NCI-H82 (cell line): ENCODE results near the gene STXBP1.
A peak's percentile ranks its signal among the peaks of the same experiment; 100 is the strongest.
"Not testable (repeated sequence)": the region's sequence is repeated elsewhere in the genome, so short reads cannot be mapped to it uniquely, and the experiment has no call there.

Experiments
- DNase-seq: peaks from one replicate; lab custom pipeline; 2025; lab: John Stamatoyannopoulos, UW

The STXBP1 gene

DNA sequence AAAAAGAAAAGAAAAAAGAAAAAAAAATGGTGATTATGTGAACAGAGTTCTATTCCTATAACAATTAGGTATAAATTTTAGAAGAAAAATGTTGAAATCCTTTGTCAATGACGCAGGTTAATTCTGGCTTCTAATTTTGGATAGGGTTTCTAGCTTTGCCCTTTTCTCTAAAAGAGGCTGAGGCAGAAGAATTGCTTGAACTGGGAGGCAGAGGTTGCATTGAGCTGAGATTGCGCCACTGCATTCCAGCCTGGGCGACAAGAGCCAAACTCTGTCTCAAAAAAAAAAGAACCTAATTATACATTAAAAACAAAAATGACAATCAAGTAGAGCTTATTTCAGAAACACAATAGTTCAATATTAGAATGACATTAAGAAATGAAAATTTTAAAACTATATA, 2.9 kb downstream of the STXBP1 start:
- no peak for DNase-seq

DNA sequence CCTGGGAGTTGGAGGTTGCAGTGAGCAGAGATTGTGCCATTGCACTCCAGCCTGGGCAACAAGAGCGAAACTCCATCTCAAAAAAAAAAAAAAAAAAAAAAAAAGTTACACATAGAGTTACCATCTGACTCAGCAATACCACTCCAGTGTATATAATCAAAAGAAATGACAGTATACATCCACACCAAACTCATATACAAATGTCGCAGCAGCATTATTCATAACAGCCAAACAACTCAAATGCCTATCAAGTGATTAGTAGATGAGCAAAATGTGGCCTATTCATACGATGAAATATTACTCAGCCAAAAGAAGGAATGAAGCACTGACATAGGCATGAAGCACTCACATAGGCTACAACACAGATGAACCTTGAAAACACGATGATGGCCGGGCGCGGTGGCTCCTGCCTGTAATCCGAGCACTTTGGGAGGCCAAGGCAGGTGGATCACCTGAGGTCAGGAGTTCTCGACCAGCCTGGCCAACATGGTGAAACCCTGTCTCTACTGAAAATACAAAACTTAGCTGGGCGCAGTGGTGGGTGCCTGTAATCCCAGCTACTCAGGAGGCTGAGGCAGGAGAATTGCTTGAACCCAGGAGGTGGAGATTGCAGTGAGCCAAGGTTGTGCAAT, 9.4 kb downstream of the STXBP1 start:
- not testable (repeated sequence) for DNase-seq

GRCh38 chr9:127626752-127627493, 14.8 kb downstream of the STXBP1 start:
- DNase-seq, result peak; percentile 21

DNA sequence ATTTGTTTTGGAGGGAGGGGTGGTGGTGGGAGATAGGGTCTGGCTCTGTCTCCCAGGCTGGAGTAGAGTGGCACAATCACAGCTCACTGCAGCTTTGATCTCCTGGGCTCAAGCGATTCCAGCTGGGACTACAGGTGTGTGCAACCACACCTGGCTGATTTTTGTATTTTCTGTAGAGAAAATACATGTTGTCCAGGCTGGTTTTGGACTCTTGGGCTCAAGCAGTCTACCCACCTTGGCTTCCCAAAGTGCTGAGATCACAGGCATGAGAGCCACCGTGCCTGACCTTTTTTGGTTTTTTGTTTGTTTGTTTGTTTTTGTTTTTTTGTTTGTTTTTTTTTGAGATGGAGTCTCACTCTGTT, 15.4 kb downstream of the STXBP1 start:
- DNase-seq, result no peak

DNA sequence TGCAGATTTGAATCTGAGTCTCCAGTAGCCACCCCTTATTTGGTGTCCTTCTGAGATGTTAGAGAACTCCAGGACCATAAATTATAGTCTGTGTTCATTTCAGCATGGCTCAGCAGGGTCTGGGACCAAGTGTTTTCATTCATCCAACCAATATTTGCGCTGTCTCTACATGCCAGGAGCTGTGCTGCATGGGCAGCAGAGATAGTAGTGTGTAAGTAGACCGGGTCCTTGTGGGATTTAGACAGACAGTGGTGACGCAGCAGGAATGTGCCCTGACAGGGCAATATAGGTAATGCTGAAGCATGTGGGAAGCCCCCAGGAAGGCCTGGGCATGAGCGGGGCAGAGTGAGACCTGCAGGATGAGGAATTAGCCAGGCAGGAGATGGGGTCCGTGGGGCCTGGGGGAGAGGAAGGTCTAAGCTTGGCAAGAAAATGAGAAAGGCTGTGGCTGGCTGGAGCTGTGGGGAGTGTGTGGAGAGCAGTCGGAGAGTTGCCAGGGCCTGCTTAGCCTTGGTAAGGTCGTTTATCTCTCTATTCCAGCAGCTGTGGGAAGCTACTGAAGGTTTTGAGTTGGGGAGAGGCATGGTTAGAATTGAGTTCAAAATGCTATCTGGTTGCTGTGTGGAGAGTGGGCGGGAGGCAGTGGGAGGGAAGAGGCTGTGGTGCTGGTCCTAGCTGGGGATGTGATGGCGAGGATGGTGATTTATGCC, 16.8 kb downstream of the STXBP1 start:
- DNase-seq, result no peak

GRCh38 chr9:127629468-127630081, 17.5 kb downstream of the STXBP1 start:
- DNase-seq, result no peak

DNA sequence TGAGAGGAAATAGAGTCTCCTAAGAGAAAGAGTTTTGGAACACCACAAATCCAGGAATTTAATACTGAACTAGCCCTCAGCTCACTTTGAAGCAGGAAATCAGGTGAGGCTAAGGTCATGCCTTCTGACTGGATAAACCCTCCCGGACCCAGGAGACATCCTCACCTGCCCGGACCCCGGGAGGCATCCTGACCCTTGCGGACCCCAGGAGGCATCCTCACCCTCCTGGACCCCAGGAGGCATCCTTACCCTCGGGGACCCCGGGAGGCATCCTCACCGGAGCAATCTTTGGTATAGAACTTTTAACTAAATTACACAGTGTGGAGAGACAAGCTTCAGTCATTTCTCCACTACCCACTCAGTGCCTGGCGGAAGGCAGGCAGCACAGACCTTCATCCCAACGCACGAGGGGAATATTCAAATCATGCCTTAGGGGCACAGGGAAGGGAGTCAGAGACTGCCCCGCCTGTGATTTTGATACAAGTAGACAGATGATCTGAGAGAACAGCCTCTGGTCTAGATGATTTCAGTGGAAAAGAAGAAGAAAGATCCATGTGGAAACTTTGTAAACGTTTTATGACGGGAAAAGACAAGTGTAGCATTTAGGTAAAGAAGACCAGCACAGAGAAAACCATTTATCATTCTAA, 21.3 kb downstream of the STXBP1 start:
- DNase-seq, result no peak

GRCh38 chr9:127634021-127634420, 21.9 kb downstream of the STXBP1 start:
- no peak for DNase-seq

DNA sequence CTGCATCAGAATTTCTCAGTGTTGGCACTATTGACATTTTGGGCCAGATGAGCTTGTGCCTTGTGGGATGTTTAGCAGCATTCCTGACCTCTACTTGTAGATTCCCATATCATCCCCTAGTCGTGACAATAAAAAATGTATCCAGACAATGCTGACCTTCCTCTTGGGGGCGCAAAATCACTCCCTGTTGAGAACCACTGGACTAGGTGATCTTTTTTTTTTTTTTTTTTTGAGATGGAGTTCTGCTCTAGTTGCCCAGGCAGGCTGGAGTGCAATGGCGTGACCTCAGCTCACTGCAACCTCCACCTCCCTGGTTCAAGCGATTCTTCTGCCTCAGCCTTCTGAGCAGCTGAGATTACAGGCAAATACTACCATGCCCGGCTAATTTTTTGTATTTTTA, 22.6 kb downstream of the STXBP1 start:
- peak; percentile 51 for DNase-seq

GRCh38 chr9:127635201-127635735, 23.2 kb downstream of the STXBP1 start:
- no peak for DNase-seq

- no peak for DNase-seq
These were observed 25.3 kb downstream of the STXBP1 start for GRCh38 chr9:127637322-127637847.

DNA sequence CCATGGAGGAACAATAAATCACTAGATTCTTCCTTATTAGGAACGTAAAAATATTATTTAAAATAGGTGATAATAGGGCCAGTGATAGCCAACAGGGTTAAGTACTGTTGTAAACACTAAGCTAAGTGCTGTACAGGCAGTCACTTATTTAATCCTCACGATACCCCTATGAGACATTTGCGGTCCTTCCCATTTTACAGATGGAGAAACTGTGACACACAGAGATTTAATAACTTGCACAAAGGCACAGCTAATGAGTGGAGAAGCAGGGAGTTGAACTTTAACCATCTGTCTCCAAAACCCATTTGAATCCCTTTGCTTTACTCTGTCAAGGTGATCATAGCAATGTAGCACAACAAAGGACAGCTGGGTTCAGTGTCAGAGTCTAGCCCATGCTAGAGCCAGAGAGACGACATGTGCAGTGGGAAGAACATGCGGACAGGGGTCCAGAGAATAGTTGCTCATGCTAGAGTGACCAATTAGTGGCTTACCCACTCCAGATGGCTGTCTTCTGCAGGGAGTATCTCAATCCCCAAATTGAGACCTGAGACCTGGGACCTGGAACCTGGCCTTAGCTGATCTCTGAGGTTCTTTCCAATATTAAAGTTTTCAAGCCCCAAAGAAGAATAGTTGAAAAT, 28.9 kb downstream of the STXBP1 start:
- DNase-seq, result peak; percentile 32

GRCh38 chr9:127642082-127642740, 30.1 kb downstream of the STXBP1 start:
- no peak for DNase-seq

DNA sequence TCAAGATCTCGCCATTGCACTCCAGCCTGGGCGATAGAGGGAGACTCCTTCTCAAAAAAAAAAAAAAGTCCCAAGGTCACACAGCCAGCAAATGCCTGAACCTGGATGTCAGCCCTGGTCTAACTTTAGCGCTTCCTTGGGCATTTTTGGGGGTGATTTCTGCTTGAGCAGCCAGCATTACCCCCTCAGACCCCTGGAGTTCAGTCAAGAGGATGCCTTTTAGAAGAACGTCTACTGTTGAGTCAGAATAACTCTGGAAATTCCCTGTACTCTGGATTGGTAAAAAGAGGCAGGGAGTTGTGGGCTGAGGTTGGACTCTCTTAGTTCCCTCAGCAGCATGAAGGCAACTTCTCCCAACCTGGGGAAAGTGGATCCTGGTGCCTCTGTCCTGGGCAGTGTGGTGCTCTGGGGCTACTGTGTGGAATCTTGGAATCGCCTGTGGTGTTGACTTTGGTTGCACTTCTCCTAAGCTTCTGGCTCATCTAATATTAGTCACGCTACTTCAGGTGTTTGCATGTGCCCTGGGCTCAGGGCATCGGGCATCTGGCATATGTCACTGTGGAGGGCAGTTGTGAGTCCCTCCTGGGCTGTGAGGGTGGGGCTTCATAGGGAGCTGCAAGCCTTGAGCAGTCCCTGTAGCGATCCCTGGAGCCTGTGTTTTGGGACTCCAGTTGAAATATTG, 32.2 kb downstream of the STXBP1 start:
- DNase-seq, result no peak

DNA sequence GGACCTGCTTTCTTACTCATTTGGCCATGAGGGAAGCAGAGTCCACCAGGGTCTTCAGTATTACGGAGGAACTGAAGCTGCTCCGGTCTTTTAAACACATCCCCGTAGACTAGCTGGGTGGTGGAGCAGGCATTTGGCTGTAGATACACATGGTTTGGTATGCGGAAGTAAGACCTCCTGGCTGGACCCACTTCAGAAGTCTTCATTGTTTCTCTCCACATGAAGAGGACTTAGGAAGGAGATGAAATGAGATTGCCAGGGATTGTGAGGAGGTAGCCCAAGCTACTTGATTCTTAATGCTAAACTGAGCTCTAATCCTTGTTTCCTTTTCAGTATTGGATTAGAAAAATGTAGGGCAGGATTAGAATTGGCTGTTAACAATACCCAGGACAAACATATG, 32.9 kb downstream of the STXBP1 start:
- DNase-seq, result peak; percentile 89

DNA sequence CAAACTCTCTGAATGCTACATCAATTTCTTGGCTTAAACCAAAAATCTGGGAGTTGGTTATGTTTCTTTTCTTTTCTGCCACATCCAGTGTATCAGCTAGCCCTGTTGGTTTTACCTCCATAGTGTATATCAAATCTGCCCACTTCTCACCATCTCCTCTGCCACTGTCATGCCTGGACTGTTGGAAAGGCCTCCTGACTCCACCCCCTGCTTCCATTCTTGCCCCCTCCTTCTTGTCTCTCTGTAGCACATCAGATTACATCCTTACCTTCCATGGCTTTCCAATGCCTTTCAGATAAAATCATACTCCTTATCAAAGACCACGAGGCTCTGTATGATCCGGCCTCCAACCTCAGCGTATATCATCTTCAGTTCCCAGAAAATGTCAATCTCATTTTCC, 35.4 kb downstream of the STXBP1 start:
- no peak for DNase-seq

- DNase-seq, result no peak
These were observed 38.4 kb downstream of the STXBP1 start for GRCh38 chr9:127650518-127650917.

- no peak for DNase-seq
These were observed 39.9 kb downstream of the STXBP1 start for GRCh38 chr9:127651697-127652610.

- DNase-seq, result no peak
These were observed 40.7 kb downstream of the STXBP1 start for GRCh38 chr9:127652733-127653132.
